ENCODE measurements around the gene TPX2. TPM values are rescaled to one million over a fixed set of nuclear protein-coding genes. Genes with fewer than 3 reads are reported as not detected.
A peak's percentile ranks its signal among the peaks of the same experiment; 100 is the strongest.

TPX2 gene
- polyA plus RNA-seq, 1 of the 3 experiments (the other 2 are of a cell fraction), result 17.1 TPM

DNA sequence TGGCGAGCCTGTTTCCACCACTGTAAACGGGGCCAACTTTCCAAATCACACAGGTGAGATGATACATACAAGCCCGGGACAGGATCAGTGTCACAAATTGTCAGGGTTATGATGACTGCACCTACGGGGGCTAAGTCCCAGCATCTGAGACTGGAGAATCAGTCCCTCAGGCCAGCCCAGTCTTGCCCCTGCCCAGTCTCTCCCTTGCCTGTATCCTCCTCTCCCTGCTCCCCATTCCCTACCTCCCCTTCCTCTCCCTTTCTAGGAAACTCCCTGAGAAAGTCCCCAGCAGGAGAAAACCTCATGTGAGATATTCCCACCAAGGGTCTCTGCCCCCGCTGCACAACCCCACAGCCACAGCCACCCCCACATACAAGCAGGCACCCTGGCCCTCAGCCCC lies 104.8 kb downstream of the TPX2 start:
- H2AFZ ChIP-seq (ENCODE audit: low read depth), result no peak overlapping the region
- CTCF ChIA-PET, result interaction anchor here (1.7 to 15.5 kb wide), 4 partner anchors 9 to 188 kb away, joined by 10 to 174 read pairs (median 16); no protein-coding TSS in a partner anchor
- POLR2A ChIA-PET, result no interaction called here
- no peak overlapping the region for H3K4me3 ChIP-seq (ENCODE audit: low read depth in 2 of 2, low read length in 1 of 2)
- no peaks in the 10 kb centered on the region for H3K79me2 ChIP-seq (ENCODE audit: insufficient read depth)
- DNase-seq, result no peak
- H4K20me1 ChIP-seq (ENCODE audit: insufficient read depth), result no peaks in the 10 kb centered on the region
- WGBS (ENCODE audit: low lambda C conversion rate), result 93% methylated on average over 5 of the region's 5 CpGs
- peaks cover 13% of the 10 kb centered on the region for H3F3A ChIP-seq (replicated peaks; ENCODE audit: insufficient read depth)
- peak overlapping the region in 1 of 2 experiments; percentile 76; a peak in 1 of 4 replicates for H3K27ac ChIP-seq (ENCODE audit: low read depth in 2 of 2, low read length in 1 of 2)
- no peaks in the 10 kb centered on the region for H3K9me2 ChIP-seq
- peaks cover 25 to 31% of the 10 kb centered on the region in 2 experiments; a peak in 3 of 4 replicates for H3K4me1 ChIP-seq (ENCODE audit: control insufficient read depth in 1 of 2, insufficient read depth in 2 of 2, low read depth in 1 of 2, low read length in 1 of 2)
- H3K27me3 ChIP-seq (ENCODE audit: insufficient read depth), result no peaks in the 10 kb centered on the region
- TF ChIP-seq MEF2A (IDR thresholded peaks at IDR 0.05; ENCODE audit: borderline replicate concordance, low read depth) (no peak), GATA2 (CRISPR knock-in tag; IDR thresholded peaks at IDR 0.05) (no peak), ELF1 (IDR thresholded peaks at IDR 0.05) (no peak), IRF3 (IDR thresholded peaks at IDR 0.05; ENCODE audit: low read depth, low read length) (no peak), RXRA (IDR thresholded peaks at IDR 0.05; ENCODE audit: borderline replicate concordance, low read depth) (no peak), NFIC (IDR thresholded peaks at IDR 0.05; ENCODE audit: borderline replicate concordance) (no peak), GABPA (IDR thresholded peaks at IDR 0.05; ENCODE audit: low read depth) (no peak), SIN3A (IDR thresholded peaks at IDR 0.05; ENCODE audit: borderline replicate concordance, low read depth, low read length) (no peak), FOXJ3 (CRISPR knock-in tag; IDR thresholded peaks at IDR 0.05) (no peak), TEAD4 (IDR thresholded peaks at IDR 0.05; ENCODE audit: borderline replicate concordance, insufficient read depth) (no peak), RFX5 (IDR thresholded peaks at IDR 0.05; ENCODE audit: low read length) (no peak), ZBTB33 (IDR thresholded peaks at IDR 0.05; ENCODE audit: borderline replicate concordance, low read depth) (no peak), FOXM1 (IDR thresholded peaks at IDR 0.05; ENCODE audit: low read depth) (no peak)
- TF ChIP-seq, protein P1, sequence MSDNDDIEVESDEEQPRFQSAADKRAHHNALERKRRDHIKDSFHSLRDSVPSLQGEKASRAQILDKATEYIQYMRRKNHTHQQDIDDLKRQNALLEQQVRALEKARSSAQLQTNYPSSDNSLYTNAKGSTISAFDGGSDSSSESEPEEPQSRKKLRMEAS (IDR thresholded peaks at IDR 0.05; ENCODE audit: low read depth), result no peak
- TF ChIP-seq, protein P2, sequence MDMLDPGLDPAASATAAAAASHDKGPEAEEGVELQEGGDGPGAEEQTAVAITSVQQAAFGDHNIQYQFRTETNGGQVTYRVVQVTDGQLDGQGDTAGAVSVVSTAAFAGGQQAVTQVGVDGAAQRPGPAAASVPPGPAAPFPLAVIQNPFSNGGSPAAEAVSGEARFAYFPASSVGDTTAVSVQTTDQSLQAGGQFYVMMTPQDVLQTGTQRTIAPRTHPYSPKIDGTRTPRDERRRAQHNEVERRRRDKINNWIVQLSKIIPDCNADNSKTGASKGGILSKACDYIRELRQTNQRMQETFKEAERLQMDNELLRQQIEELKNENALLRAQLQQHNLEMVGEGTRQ (IDR thresholded peaks at IDR 0.05; ENCODE audit: borderline replicate concordance, low read depth, low read length), result no peak
- H3K36me3 ChIP-seq (replicated peaks in 1 of 2; ENCODE audit: control insufficient read depth in 1 of 2, insufficient read depth in 2 of 2, low read length in 1 of 2), result no peaks in the 10 kb centered on the region
- no peaks in the 10 kb centered on the region for H3K9me3 ChIP-seq
- no peak overlapping the region for H3K9ac ChIP-seq
- peak overlapping the region; percentile 69; the same call in 1 of the 2 replicates for H3K4me2 ChIP-seq
